HepG2 (cell line): ENCODE data around the gene MARK2. TPM values are rescaled to one million over a fixed set of nuclear protein-coding genes. Genes with fewer than 3 reads are reported as not detected.

Experiments used
- CBX1 ChIP-seq: IDR thresholded peaks from one replicate; pipeline ENCODE4 v1.6.1; 2016; ENCODE audit warnings: antibody characterized with exemption, low read depth
- DMAP1 ChIP-seq: IDR thresholded peaks from 2 replicates; pipeline ENCODE4 v1.6.1; 2016
- EED ChIP-seq: sonication (generic); formaldehyde crosslinking; IDR thresholded peaks from 2 replicates; pipeline ENCODE4 v1.5.0; 2020; ENCODE audit warnings: mild to moderate bottlenecking, missing genetic modification reagents
- FOXC1 ChIP-seq: sonication (generic); formaldehyde crosslinking; IDR thresholded peaks from 2 replicates; pipeline ENCODE4 v1.8.0; 2022; ENCODE audit warnings: mild to moderate bottlenecking, missing genetic modification reagents, borderline replicate concordance
- GABPB1 ChIP-seq: IDR thresholded peaks from 2 replicates; pipeline ENCODE4 v1.6.1; 2016; ENCODE audit warnings: mild to moderate bottlenecking, missing genetic modification reagents, moderate library complexity, missing compliant biosample characterization
- GZF1 ChIP-seq: sonication (generic); formaldehyde crosslinking; IDR thresholded peaks from 2 replicates; pipeline ENCODE4 v1.5.1; 2020; ENCODE audit warnings: mild to moderate bottlenecking, missing genetic modification reagents
- KLF15 ChIP-seq: sonication (generic); formaldehyde crosslinking; IDR thresholded peaks from 2 replicates; pipeline ENCODE4 v1.8.1; 2023; ENCODE audit warnings: borderline replicate concordance, mild to moderate bottlenecking, inconsistent platforms, missing genetic modification reagents, mixed read lengths
- NFRKB ChIP-seq: fragments of 450-650 bp; IDR thresholded peaks from 2 replicates; pipeline ENCODE4 v1.6.1; 2017
- RBFOX2 ChIP-seq: fragments of 200-400 bp; formaldehyde crosslinking; IDR thresholded peaks from 2 replicates; pipeline ENCODE4 v1.6.1; 2017; ENCODE audit warnings: low read depth, mild to moderate bottlenecking, low read length
- RORA ChIP-seq: sonication (generic); formaldehyde crosslinking; IDR thresholded peaks from 2 replicates; pipeline ENCODE4 v1.5.0; 2020; ENCODE audit warnings: mild to moderate bottlenecking, missing genetic modification reagents, moderate library complexity
- RXRA ChIP-seq: sonication (generic); formaldehyde crosslinking; IDR thresholded peaks from 2 replicates; pipeline ENCODE4 v1.5.1; 2020; ENCODE audit warnings: missing genetic modification reagents
- SNRNP70 ChIP-seq: fragments of 200-400 bp; formaldehyde crosslinking; IDR thresholded peaks from 2 replicates; pipeline ENCODE4 v1.6.1; 2017; ENCODE audit warnings: mild to moderate bottlenecking, low read depth, low read length, moderate library complexity
- THRA ChIP-seq: sonication (generic); formaldehyde crosslinking; IDR thresholded peaks from 2 replicates; pipeline ENCODE4 v1.4.0; 2020; ENCODE audit warnings: missing genetic modification reagents, borderline replicate concordance
- YY1 ChIP-seq: IDR thresholded peaks from 2 replicates; pipeline ENCODE4 v1.6.1; 2011; ENCODE audit warnings: low read length, low read depth, moderate library complexity, mild to moderate bottlenecking; ENCODE audit not compliant: insufficient read depth, insufficient replicate concordance
- ZBTB3 ChIP-seq: sonication (generic); formaldehyde crosslinking; IDR thresholded peaks from 2 replicates; pipeline ENCODE4 v1.4.0; 2020; ENCODE audit warnings: low read depth, mild to moderate bottlenecking, moderate library complexity, missing genetic modification reagents, borderline replicate concordance
- ZNF230 ChIP-seq: sonication (generic); formaldehyde crosslinking; IDR thresholded peaks from 2 replicates; pipeline ENCODE4 v1.4.0; 2020; ENCODE audit warnings: mild to moderate bottlenecking, missing genetic modification reagents
- ZNF468 ChIP-seq: sonication (generic); formaldehyde crosslinking; IDR thresholded peaks from 2 replicates; pipeline ENCODE4 v1.8.0; 2022; ENCODE audit warnings: mild to moderate bottlenecking, moderate library complexity, missing genetic modification reagents
- ZNF564 ChIP-seq: sonication (generic); formaldehyde crosslinking; IDR thresholded peaks from 2 replicates; pipeline ENCODE4 v1.8.1; 2023; ENCODE audit warnings: mild to moderate bottlenecking, missing genetic modification reagents
- ZNF691 ChIP-seq: sonication (generic); formaldehyde crosslinking; IDR thresholded peaks from 2 replicates; pipeline ENCODE4 v1.4.0; 2020; ENCODE audit warnings: missing genetic modification reagents, low read depth, mild to moderate bottlenecking, borderline replicate concordance
- polyA plus RNA-seq, 8 experiments: library from polyadenylated mRNA; depleted of rRNA in 3 of 8; stranded (reverse) in 7 of 8; unstranded in 1 of 8; fragments of >200 nt; fragmentation: Illumina TruSeq in 4 of 8; extraction: Trizol in 4 of 8; gene quantifications; 2 replicates each; pipeline versions ENCODE4 v1.2.1 to v1.2.3, GENCODE V29; 2011 to 2016; ENCODE audit warnings: low read depth in 4 of 8, missing spikeins in 1 of 8, mixed read lengths in 1 of 8; ENCODE audit not compliant: insufficient read depth in 1 of 8
- total RNA-seq, 5 experiments: library from RNA; depleted of rRNA; stranded (reverse); fragments of >200 nt; fragmentation: Illumina TruSeq; extraction: Trizol; gene quantifications; 2 replicates each; pipeline ENCODE4 v1.2.3, GENCODE V29; 2016; ENCODE audit warnings: low read depth in 1 of 5
- TF ChIP-seq, protein P1 (sequence below), 2 experiments: sonication (generic) in 1 of 2; formaldehyde crosslinking in 1 of 2; IDR thresholded peaks; 2 replicates each; pipeline versions ENCODE4 v1.5.1 to v1.6.1; 2011 to 2020; ENCODE audit warnings: borderline replicate concordance in 1 of 2, low read depth in 1 of 2, low read length in 1 of 2, mild to moderate bottlenecking in 1 of 2, missing genetic modification reagents in 1 of 2, moderate library complexity in 1 of 2
- TF ChIP-seq, protein P2 (sequence below): sonication (generic); formaldehyde crosslinking; conservative IDR thresholded peaks from 2 replicates; pipeline ENCODE4 v1.8.0; 2022; ENCODE audit warnings: mild to moderate bottlenecking, moderate library complexity, missing genetic modification reagents

MARK2 gene
- total and polyA plus RNA-seq, 2 of the 13 experiments (the other 11 are each of a cell fraction or from before 2014, with no cell fraction given): 13.5 to 13.9 TPM

GRCh38 chr11:63938479-63939396 is 99.8 kb downstream of the MARK2 start, which contains the start of gene NAA40 (continued):
- TF ChIP-seq, protein P1, sequence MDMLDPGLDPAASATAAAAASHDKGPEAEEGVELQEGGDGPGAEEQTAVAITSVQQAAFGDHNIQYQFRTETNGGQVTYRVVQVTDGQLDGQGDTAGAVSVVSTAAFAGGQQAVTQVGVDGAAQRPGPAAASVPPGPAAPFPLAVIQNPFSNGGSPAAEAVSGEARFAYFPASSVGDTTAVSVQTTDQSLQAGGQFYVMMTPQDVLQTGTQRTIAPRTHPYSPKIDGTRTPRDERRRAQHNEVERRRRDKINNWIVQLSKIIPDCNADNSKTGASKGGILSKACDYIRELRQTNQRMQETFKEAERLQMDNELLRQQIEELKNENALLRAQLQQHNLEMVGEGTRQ (IDR thresholded peaks at IDR 0.05; ENCODE audit: low read depth, low read length): peak; percentile 75
- TF ChIP-seq, protein P1 (CRISPR knock-in tag; IDR thresholded peaks at IDR 0.05; ENCODE audit: borderline replicate concordance): peak; percentile 45; the same call in 1 of the 2 replicates
- TF ChIP-seq CBX1: no peak
- TF ChIP-seq RORA (CRISPR knock-in tag): no peak
- TF ChIP-seq ZNF468 (CRISPR knock-in tag): no peak
- 0 out of 2 replicates have a peak, but pooled peaks have one; percentile 34 for TF ChIP-seq FOXC1 (CRISPR knock-in tag)
- 0 out of 2 replicates have a peak, but pooled peaks have one; percentile 39 for TF ChIP-seq ZNF564 (CRISPR knock-in tag)
- peak; percentile 45 for TF ChIP-seq RXRA (CRISPR knock-in tag)
- no peak for TF ChIP-seq KLF15
- TF ChIP-seq GZF1 (CRISPR knock-in tag): no peak
- TF ChIP-seq, protein P2, sequence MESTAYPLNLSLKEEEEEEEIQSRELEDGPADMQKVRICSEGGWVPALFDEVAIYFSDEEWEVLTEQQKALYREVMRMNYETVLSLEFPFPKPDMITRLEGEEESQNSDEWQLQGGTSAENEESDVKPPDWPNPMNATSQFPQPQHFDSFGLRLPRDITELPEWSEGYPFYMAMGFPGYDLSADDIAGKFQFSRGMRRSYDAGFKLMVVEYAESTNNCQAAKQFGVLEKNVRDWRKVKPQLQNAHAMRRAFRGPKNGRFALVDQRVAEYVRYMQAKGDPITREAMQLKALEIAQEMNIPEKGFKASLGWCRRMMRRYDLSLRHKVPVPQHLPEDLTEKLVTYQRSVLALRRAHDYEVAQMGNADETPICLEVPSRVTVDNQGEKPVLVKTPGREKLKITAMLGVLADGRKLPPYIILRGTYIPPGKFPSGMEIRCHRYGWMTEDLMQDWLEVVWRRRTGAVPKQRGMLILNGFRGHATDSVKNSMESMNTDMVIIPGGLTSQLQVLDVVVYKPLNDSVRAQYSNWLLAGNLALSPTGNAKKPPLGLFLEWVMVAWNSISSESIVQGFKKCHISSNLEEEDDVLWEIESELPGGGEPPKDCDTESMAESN (CRISPR knock-in tag): peak; percentile 76; the same call in 1 of the 2 replicates
- peak; percentile 76 for TF ChIP-seq YY1
- TF ChIP-seq GABPB1: peak; percentile 88
- TF ChIP-seq ZNF230 (CRISPR knock-in tag): no peak
- no peak for TF ChIP-seq EED (CRISPR knock-in tag)
- no peak for TF ChIP-seq ZBTB3
- no peak for TF ChIP-seq NFRKB
- peak; percentile 61 for TF ChIP-seq RBFOX2
- TF ChIP-seq DMAP1: peak; percentile 48; the same call in 1 of the 2 replicates
- TF ChIP-seq THRA (CRISPR knock-in tag): peak; percentile 50; the same call in 1 of the 2 replicates
- TF ChIP-seq SNRNP70: no peak
- 0 out of 2 replicates have a peak, but pooled peaks have one; percentile 48 for TF ChIP-seq ZNF691 (CRISPR knock-in tag)
